Mesenchymal stem cell (in vitro differentiated cells and primary cell): Measurements from ENCODE around the gene HMOX1.

Source experiments
- DNase-seq: peaks from one replicate; pipeline ENCODE4 v3.0.0-alpha.2; 2013
- H2AFZ ChIP-seq: one replicate; pipeline ENCODE4 v1.6.1; 2013; ENCODE audit warnings: low read depth, mild to moderate bottlenecking, control low read depth, inconsistent platforms, low read length, moderate library complexity
- H2AK5ac ChIP-seq: 2 replicates; pipeline ENCODE4 v1.6.1; 2013; ENCODE audit warnings: low read length, moderate library complexity, mild to moderate bottlenecking, inconsistent platforms; ENCODE audit not compliant: severe bottlenecking
- H2BK120ac ChIP-seq: one replicate; pipeline ENCODE4 v1.6.1; 2013; ENCODE audit warnings: low read depth, mild to moderate bottlenecking, inconsistent platforms, low read length, moderate library complexity
- H2BK12ac ChIP-seq, 2 experiments: one replicate each; pipeline ENCODE4 v1.6.1; 2013; ENCODE audit warnings: inconsistent platforms in 2 of 2, low read length in 2 of 2, mild to moderate bottlenecking in 2 of 2, moderate library complexity in 2 of 2, control low read depth in 1 of 2
- H2BK15ac ChIP-seq: one replicate; pipeline ENCODE4 v1.6.1; 2013; ENCODE audit warnings: mild to moderate bottlenecking, low read depth, inconsistent platforms; ENCODE audit not compliant: poor library complexity, severe bottlenecking
- H2BK5ac ChIP-seq: 2 replicates; pipeline ENCODE4 v1.6.1; 2013; ENCODE audit warnings: low read depth, mild to moderate bottlenecking, low read length, control low read depth, inconsistent platforms; ENCODE audit not compliant: poor library complexity, severe bottlenecking
- H3K14ac ChIP-seq, 2 experiments: one replicate each; pipeline ENCODE4 v1.6.1; 2013; ENCODE audit warnings: inconsistent platforms in 2 of 2, low read length in 2 of 2, control low read depth in 1 of 2, mild to moderate bottlenecking in 1 of 2, moderate library complexity in 1 of 2
- H3K18ac ChIP-seq, 2 experiments: one replicate each; pipeline ENCODE4 v1.6.1; 2013; ENCODE audit warnings: inconsistent platforms in 2 of 2, low read length in 2 of 2, control low read depth in 1 of 2, low read depth in 1 of 2, mild to moderate bottlenecking in 1 of 2
- H3K23ac ChIP-seq, 2 experiments: one replicate each; pipeline ENCODE4 v1.6.1; 2013; ENCODE audit warnings: inconsistent platforms in 2 of 2, low read length in 2 of 2, mild to moderate bottlenecking in 2 of 2, moderate library complexity in 2 of 2, control low read depth in 1 of 2
- H3K27ac ChIP-seq: 2 replicates; pipeline ENCODE4 v1.5.1; 2013; ENCODE audit warnings: mild to moderate bottlenecking, moderate library complexity, low read length, control low read depth, inconsistent platforms; ENCODE audit not compliant: poor library complexity, severe bottlenecking
- H3K27me3 ChIP-seq, 2 experiments: 2 replicates each; pipeline versions ENCODE4 v1.6.1 to v1.7.0; 2013; ENCODE audit warnings: low read length in 2 of 2, mild to moderate bottlenecking in 2 of 2, moderate library complexity in 2 of 2, control low read depth in 1 of 2, inconsistent platforms in 1 of 2; ENCODE audit not compliant: control insufficient read depth in 1 of 2, insufficient read depth in 1 of 2
- H3K36me3 ChIP-seq, 2 experiments: 2 replicates each; pipeline versions ENCODE4 v1.6.1 to v1.7.0; 2013; ENCODE audit warnings: low read length in 2 of 2, control low read depth in 1 of 2, inconsistent platforms in 1 of 2, low read depth in 1 of 2, mild to moderate bottlenecking in 1 of 2; ENCODE audit not compliant: insufficient read depth in 2 of 2, control insufficient read depth in 1 of 2
- H3K4ac ChIP-seq, 2 experiments: one replicate each; pipeline ENCODE4 v1.6.1; 2013; ENCODE audit warnings: inconsistent platforms in 2 of 2, low read length in 2 of 2, mild to moderate bottlenecking in 2 of 2, moderate library complexity in 2 of 2, control low read depth in 1 of 2, low read depth in 1 of 2
- H3K4me1 ChIP-seq: 2 replicates; pipeline ENCODE4 v1.6.1; 2013; ENCODE audit warnings: low read depth, low read length, control low read depth; ENCODE audit not compliant: control insufficient read depth, insufficient read depth
- H3K4me2 ChIP-seq: 2 replicates; pipeline ENCODE4 v1.6.1; 2013; ENCODE audit warnings: low read length, mild to moderate bottlenecking, inconsistent platforms; ENCODE audit not compliant: poor library complexity, severe bottlenecking
- H3K4me3 ChIP-seq, 2 experiments: 2 replicates each; pipeline versions ENCODE4 v1.5.1 to v1.7.0; 2013; ENCODE audit warnings: low read length in 2 of 2, mild to moderate bottlenecking in 2 of 2, control low read depth in 1 of 2, low read depth in 1 of 2; ENCODE audit not compliant: insufficient read depth in 1 of 2
- H3K79me1 ChIP-seq: replicated peaks from 2 replicates; pipeline ENCODE4 v1.6.1; 2013; ENCODE audit warnings: mild to moderate bottlenecking, control low read depth, low read length, inconsistent platforms; ENCODE audit not compliant: poor library complexity, severe bottlenecking
- H3K9ac ChIP-seq: 2 replicates; pipeline ENCODE4 v1.7.0; 2013; ENCODE audit warnings: mild to moderate bottlenecking, low read length, moderate library complexity
- H3K9me3 ChIP-seq: 2 replicates; pipeline ENCODE4 v1.7.0; 2013; ENCODE audit warnings: mild to moderate bottlenecking, low read length; ENCODE audit not compliant: control insufficient read depth
- H4K8ac ChIP-seq: one replicate; pipeline ENCODE4 v1.6.1; 2013; ENCODE audit warnings: inconsistent platforms, mild to moderate bottlenecking, low read length, moderate library complexity
- H4K91ac ChIP-seq: one replicate; pipeline ENCODE4 v1.6.1; 2013; ENCODE audit warnings: mild to moderate bottlenecking, low read length, inconsistent platforms
- WGBS: methylation state at CpG from one replicate; pipeline ENCODE4 v1.1.7; 2013; ENCODE audit warnings: mixed read lengths; 5-methylcytosine and 5-hydroxymethylcytosine counted together

HMOX1 gene

DNA sequence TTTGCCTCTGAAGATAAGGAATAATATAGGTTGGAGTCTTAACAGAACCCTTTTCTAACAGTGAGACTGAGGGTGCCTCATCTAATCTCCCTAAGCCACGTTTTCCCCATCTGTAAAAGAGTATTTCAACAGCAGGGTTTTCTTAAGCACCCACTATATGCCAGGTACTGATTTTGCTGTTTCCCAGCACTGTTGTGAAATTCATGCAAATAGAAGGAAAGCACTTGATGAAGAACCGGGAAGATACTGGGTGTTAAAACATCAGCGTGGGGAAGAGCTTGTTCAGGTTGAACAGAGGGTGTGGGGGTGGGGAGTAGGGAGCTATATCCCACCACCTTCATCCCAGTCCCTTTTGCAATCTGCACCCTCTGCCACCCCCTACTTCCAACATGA is 2.8 kb downstream of the HMOX1 start:
- no peak overlapping the region for H2BK120ac ChIP-seq
- no peak overlapping the region for H3K14ac ChIP-seq
- no peak overlapping the region for H3K4me2 ChIP-seq
- no peak overlapping the region for H2AK5ac ChIP-seq
- peaks cover 14% of the 10 kb centered on the region for H3K4me1 ChIP-seq
- H3K36me3 ChIP-seq: peaks cover 21 to 58% of the 10 kb centered on the region in 2 experiments
- no peak overlapping the region for H3K23ac ChIP-seq
- H3K79me1 ChIP-seq: no peaks in the 10 kb centered on the region
- no peak overlapping the region for H2AFZ ChIP-seq
- H2BK12ac ChIP-seq: no peak overlapping the region
- H3K18ac ChIP-seq: no peak overlapping the region
- peak overlapping the region in 1 of 2 experiments; percentile 86 for H3K4me3 ChIP-seq
- no peaks in the 10 kb centered on the region for H3K27me3 ChIP-seq
- no peak overlapping the region for H4K91ac ChIP-seq
- H2BK15ac ChIP-seq: no peak overlapping the region
- no peak overlapping the region for H4K8ac ChIP-seq
- no peak overlapping the region for H2BK5ac ChIP-seq
- peak overlapping the region; percentile 98 for H3K9ac ChIP-seq
- H3K9me3 ChIP-seq: no peaks in the 10 kb centered on the region
- 67% methylated on average over 1 of the region's 3 CpGs for WGBS
- no peak overlapping the region for H3K4ac ChIP-seq
- DNase-seq: no peak
- H3K27ac ChIP-seq: no peak overlapping the region

GRCh38 chr22:35384527-35384926 is 3.6 kb downstream of the HMOX1 start:
- DNase-seq: no peak
- Histone ChIP-seq H3K79me1 (no peaks in the 10 kb centered on the region), H2BK5ac (no peak overlapping the region), H3K23ac (no peak overlapping the region), H3K9ac (peak overlapping the region; percentile 98), H3K27ac (no peak overlapping the region), H2BK12ac (no peak overlapping the region), H3K4ac (no peak overlapping the region), H2BK15ac (no peak overlapping the region), H3K9me3 (no peaks in the 10 kb centered on the region), H4K8ac (no peak overlapping the region), H3K4me3 (peak overlapping the region in 1 of 2 experiments; percentile 86), H3K36me3 (peaks cover 21 to 66% of the 10 kb centered on the region in 2 experiments), H3K14ac (no peak overlapping the region), H3K27me3 (no peaks in the 10 kb centered on the region), H4K91ac (no peak overlapping the region), H3K18ac (no peak overlapping the region), H3K4me2 (no peak overlapping the region), H2AK5ac (no peak overlapping the region), H2AFZ (no peak overlapping the region), H2BK120ac (no peak overlapping the region), H3K4me1 (peaks cover 12% of the 10 kb centered on the region)
- 89% methylated on average over 3 of the region's 4 CpGs for WGBS

GRCh38 chr22:35384975-35385588 is 4.2 kb downstream of the HMOX1 start:
- no peak overlapping the region for H3K14ac ChIP-seq
- no peaks in the 10 kb centered on the region for H3K79me1 ChIP-seq
- DNase-seq: no peak
- no peak overlapping the region for H4K91ac ChIP-seq
- no peak overlapping the region for H2BK15ac ChIP-seq
- no peaks in the 10 kb centered on the region for H3K27me3 ChIP-seq
- H3K4ac ChIP-seq: no peak overlapping the region
- no peak overlapping the region for H3K18ac ChIP-seq
- H3K4me2 ChIP-seq: no peak overlapping the region
- H2AK5ac ChIP-seq: no peak overlapping the region
- peaks cover 11% of the 10 kb centered on the region for H3K4me1 ChIP-seq
- H2BK12ac ChIP-seq: no peak overlapping the region
- no peaks in the 10 kb centered on the region for H3K9me3 ChIP-seq
- no peak overlapping the region for H3K27ac ChIP-seq
- no peak overlapping the region for H3K23ac ChIP-seq
- no peak overlapping the region for H2AFZ ChIP-seq
- no peak overlapping the region for H2BK5ac ChIP-seq
- peak overlapping the region; percentile 98 for H3K9ac ChIP-seq
- H3K36me3 ChIP-seq: peaks cover 27 to 71% of the 10 kb centered on the region in 2 experiments
- H2BK120ac ChIP-seq: no peak overlapping the region
- 96% methylated on average over 6 of the region's 6 CpGs for WGBS
- H4K8ac ChIP-seq: no peak overlapping the region
- peak overlapping the region in 1 of 2 experiments; percentile 86 for H3K4me3 ChIP-seq

GRCh38 chr22:35386670-35387288 is 5.9 kb downstream of the HMOX1 start:
- H3K9me3 ChIP-seq: no peaks in the 10 kb centered on the region
- no peaks in the 10 kb centered on the region for H3K79me1 ChIP-seq
- H3K14ac ChIP-seq: no peak overlapping the region
- H2BK15ac ChIP-seq: no peak overlapping the region
- 95% methylated on average over 19 of the region's 19 CpGs for WGBS
- DNase-seq: no peak
- no peak overlapping the region for H3K4ac ChIP-seq
- H2BK5ac ChIP-seq: no peak overlapping the region
- H3K23ac ChIP-seq: no peak overlapping the region
- no peaks in the 10 kb centered on the region for H3K27me3 ChIP-seq
- H2AK5ac ChIP-seq: no peak overlapping the region
- no peak overlapping the region for H4K8ac ChIP-seq
- no peak overlapping the region for H2AFZ ChIP-seq
- no peak overlapping the region for H2BK120ac ChIP-seq
- peaks cover 5% of the 10 kb centered on the region for H3K4me1 ChIP-seq
- peak overlapping the region in 1 of 2 experiments; percentile 37 for H3K4me3 ChIP-seq
- H3K36me3 ChIP-seq: peaks cover 31 to 85% of the 10 kb centered on the region in 2 experiments
- no peak overlapping the region for H4K91ac ChIP-seq
- H3K18ac ChIP-seq: no peak overlapping the region
- peak overlapping the region; percentile 66 for H3K9ac ChIP-seq
- H3K27ac ChIP-seq: no peak overlapping the region
- no peak overlapping the region for H2BK12ac ChIP-seq
- H3K4me2 ChIP-seq: no peak overlapping the region
